HG03097 (cell line): ENCODE results near the gene C19orf33.

Experiments
- ATAC-seq: cut with Tn5 transposase; IDR thresholded peaks from one replicate; pipeline ENCODE4 v1.9.1; 2021; ENCODE audit not compliant: unreplicated experiment, low FRiP score

The C19orf33 gene

GRCh38 chr19:38278751-38279150, 25.3 kb upstream of the C19orf33 start:
- ATAC-seq: no peak

- ATAC-seq: no peak
Measured at GRCh38 chr19:38280030-38280921, 23.8 kb upstream of the C19orf33 start.

DNA sequence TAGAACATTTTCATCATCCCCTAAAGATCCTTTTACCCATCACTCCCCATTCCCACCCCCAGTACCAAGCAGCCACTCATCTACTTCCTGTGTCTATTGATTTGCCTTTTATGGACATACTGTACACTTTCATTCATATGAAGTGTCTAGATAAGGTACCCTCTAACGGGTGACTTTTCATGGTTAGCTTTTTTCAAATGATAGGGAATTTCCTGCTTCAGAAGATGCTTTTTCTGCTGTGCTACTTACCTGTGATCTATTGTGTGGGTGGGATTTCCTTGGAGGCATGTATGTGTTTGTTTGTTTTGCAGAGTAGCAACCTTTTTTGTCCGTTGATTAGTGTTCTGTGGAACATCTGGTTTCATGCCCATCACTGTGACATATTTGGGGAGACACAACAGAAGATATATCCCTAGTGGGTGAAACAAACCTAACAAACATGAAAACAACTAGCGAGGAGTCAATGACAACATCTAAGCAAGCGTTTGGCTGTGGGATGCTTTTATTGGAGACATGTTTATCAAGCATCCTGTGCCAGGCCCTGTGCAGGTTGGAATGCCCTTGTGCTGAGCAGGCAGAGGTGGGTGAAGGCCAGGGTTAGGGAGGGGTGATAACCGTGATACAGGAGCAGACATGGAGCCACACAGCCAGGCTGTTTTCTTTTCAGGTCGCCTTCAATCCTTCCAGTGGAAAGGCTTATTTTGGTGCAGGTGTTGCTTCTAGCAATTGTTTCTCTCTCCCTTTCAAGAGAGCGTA, 22.1 kb upstream of the C19orf33 start:
- no peak for ATAC-seq

DNA sequence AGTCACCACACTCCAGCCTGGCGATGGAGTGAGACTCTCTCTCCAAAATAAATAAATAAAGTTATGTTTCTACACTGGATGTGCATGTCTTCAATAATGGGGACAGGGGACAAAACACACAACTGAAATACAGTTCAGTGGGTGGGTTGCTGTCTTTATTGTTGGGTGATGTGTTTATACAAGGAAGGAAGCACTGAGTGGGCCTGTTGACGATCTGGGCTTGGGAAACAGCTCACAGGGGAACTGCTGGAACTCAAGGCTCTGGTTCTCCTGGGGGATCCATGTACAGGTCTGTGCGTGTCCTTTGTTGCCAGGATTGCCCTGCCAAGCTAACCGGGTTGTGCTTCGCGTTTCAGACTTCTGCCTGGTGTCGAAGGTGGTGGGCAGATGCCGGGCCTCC, 20.8 kb upstream of the C19orf33 start:
- ATAC-seq: no peak

DNA sequence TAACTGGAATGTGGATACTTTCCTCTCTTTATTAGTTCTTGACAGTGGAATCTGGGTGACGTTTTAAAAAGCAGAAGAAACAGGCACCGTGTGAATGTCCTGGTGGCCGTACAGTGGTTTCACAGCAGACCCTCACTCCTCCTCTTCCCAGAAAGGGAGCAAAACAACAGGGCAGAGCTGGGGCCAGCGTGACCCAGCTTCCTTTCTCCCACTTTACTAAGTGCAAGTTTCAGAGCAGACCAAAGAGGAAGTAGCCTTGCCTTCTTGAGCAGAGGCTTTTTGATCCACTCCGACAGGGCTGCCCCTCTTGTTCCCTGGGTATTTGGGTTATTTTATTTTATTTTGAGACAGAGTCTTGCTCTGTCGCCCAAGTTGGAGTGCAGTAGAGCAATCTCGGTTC, 19.6 kb upstream of the C19orf33 start:
- ATAC-seq: no peak

DNA sequence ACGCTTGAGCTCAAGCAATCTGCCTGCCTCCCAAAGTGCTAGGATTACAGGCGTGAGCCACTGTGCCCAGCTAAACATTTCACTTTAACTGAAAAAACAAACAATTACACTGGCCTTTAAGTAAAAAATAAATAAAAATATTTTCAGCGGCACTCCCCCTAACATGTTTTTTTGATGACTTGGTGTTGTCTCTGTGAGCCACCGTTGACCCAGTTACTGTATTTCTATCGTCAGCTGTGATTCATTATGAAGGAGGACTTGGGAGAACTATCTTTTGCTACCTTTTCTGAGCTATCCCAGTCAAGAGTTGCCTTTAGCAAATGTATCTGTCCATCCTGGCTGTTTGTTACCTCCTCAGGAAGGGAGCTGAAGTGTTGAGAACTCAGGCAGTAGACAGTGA, 18.5 kb upstream of the C19orf33 start:
- no peak for ATAC-seq

DNA sequence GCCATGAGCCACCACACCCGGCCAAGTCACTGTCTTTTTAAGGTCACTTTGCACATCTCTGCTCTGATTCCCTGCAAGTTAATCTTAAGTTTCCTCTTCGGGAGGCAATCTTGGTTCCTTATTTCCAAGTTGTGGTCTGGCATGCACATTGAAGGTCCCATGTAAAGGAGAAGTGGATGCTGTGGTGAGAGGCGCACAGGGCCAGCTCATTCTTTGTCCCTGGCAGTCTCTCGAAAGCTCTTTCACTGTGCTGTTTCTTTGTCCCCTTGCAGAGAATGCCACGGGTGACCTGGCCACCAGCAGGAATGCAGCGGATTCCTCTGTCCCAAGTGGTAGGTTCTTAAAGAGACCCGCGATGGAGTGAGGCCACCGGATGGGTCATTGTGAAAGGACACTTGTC, 16.4 kb upstream of the C19orf33 start:
- ATAC-seq: no peak

- no peak for ATAC-seq
Measured at GRCh38 chr19:38288123-38288855, 15.8 kb upstream of the C19orf33 start.

- ATAC-seq: no peak
Measured at GRCh38 chr19:38289955-38290354, 14.1 kb upstream of the C19orf33 start.

- no peak for ATAC-seq
Measured at GRCh38 chr19:38290631-38291147, 13.4 kb upstream of the C19orf33 start.

GRCh38 chr19:38291855-38292254, 12.2 kb upstream of the C19orf33 start:
- no peak for ATAC-seq

GRCh38 chr19:38293281-38293680, 10.8 kb upstream of the C19orf33 start:
- ATAC-seq: no peak

DNA sequence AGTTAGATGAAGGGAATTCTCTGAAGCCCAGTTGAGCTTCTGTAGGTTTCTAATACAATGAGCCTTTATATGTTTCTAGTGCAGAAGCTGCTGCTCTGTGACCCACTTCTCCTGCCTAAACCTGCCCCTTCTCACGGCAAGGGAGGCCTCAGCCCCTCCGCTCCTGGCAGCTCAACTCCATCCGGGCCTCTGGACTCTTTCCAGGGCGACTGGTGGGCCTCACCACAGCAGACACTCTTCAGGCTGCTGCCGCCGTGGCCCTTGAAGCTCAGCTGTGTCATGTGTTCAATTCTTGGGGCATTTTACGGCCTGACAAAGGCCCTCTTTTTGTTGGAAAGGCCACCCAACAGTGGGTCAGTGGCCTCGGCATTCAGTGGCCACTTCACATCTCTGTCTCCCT, 10.0 kb upstream of the C19orf33 start:
- ATAC-seq: no peak

DNA sequence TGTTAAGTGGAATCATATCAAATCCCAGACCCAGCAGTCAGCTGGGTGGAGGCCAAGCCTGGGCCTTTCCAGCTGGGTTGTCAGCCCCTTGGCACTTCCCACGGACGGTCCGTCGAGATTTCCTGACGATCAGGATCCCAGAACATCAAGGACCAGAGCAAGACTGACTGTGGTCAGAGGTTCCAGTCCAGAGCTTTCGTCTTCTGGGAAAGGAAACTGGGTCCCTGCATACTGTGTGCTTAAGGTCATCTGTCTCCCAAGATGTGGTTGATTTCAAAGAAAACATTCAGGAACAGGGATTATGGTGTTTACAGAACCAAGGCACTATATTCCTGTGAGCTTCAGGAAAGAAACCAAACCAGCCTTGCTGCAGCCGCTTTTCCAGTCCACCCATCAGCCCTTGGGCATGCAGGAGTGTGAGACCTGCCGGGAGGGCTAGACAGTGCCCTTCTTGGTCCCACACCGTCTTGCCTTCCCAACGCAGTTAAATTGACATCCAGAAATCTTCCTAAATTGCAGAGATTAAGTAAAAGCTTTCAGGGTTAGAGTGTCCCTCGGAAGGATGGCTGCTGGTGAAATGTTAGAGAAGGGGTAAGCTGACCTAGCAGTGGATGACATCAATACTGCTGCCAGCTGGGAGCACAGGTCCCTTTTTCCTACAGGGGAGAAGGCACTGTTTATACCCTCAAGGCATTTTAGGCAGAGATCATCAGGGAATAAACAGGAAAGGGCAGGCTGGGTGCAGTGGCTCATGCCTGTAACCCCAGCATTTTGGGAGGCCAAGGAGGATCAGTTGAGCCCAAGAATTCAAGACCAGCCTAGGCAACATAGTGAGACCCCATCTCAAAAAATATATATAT, 5.0 kb upstream of the C19orf33 start:
- ATAC-seq: no peak

DNA sequence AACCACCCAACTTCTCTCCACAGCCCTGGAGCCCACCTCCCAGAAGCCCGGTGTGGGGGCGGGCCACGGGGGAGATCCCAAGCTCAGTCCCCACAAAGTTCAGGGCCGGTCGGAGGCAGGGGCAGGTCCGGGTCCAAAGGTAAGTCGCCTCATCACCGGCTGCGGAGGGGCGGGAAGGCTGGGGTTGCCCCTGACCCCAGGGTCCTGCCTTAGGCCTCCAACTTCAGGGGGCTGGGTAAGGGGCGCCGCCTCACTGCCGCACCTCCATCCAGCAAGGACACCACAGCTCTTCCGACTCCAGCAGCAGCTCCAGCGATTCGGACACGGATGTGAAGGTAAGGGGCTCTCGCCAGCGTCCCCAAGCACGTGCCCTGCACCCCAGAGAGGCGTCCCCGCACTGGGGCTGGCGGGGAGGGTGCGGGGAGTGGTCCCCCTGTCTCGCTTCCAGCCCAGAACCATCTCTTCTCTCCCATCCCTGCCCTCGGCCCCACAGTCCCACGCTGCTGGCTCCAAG, 358 bp downstream of the C19orf33 start:
- ATAC-seq: no peak

DNA sequence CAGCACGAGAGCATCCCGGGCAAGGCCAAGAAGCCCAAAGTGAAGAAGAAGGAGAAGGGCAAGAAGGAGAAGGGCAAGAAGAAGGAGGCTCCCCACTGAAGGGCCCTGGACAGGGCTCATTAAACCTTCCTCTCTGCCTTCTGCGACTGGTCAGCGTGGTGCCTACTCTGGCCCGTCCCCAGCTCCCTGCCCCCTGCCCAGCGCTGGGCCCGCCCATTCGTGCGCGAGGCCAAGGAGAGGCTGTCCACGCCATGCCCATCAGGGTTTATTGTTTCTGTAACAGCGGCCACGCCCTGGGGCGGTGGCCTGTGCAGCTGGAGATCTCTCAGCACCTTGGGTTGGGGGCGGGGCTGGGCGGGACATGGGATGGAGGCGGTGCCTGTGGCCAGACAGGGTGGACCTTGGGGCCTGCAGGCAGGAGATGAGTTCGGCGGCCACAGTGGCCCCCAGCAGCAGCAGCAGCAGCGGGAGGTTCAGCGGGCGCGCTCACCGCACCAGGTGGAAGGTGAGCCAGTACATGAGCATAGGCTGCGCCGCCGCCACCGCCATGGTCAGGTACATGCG, 897 bp downstream of the C19orf33 start:
- no peak for ATAC-seq

GRCh38 chr19:38306236-38306635, 2.2 kb downstream of the C19orf33 start:
- no peak for ATAC-seq

GRCh38 chr19:38307076-38307475, 3.0 kb downstream of the C19orf33 start:
- ATAC-seq: no peak

- ATAC-seq: no peak
Measured at GRCh38 chr19:38307597-38307996, 3.5 kb downstream of the C19orf33 start.
